H1 (cell line): Measurements from ENCODE around the gene TXN2. TPM values are rescaled to one million over a fixed set of nuclear protein-coding genes. Genes with fewer than 3 reads are reported as not detected.

Source experiments
- CTCF ChIA-PET: fragments of 300-600 bp; sonication (Branson Sonifier 250); formaldehyde crosslinking; loops from one replicate; lab custom pipeline; 2021; ENCODE audit not compliant: partially characterized antibody; lab: Charles Lee
- POLR2A ChIA-PET: fragments of 300-600 bp; sonication (Branson Sonifier 250); formaldehyde crosslinking; loops from one replicate; lab custom pipeline; 2021; ENCODE audit warnings: inconsistent platforms; ENCODE audit not compliant: partially characterized antibody; lab: Charles Lee
- DNase-seq, 2 experiments: peaks; one replicate each; pipeline versions ENCODE4 v3.0.0 to v3.0.0-alpha.2; 2010 to 2022; ENCODE audit warnings: low spot score in 2 of 2, low read depth in 1 of 2, mixed read lengths in 1 of 2
- FAIRE-seq: peaks from 2 replicates; lab custom pipeline; 2011; peaks lifted over from hg19 to GRCh38; lab: Jason Lieb, UNC
- H2AFZ ChIP-seq: 2 replicates; pipeline ENCODE4 v1.8.1; 2012; ENCODE audit warnings: low read length, inconsistent platforms
- H2AK5ac ChIP-seq: 2 replicates; pipeline ENCODE4 v1.6.1; 2013; ENCODE audit warnings: low read depth, low read length
- H2BK120ac ChIP-seq: replicated peaks from 2 replicates; pipeline ENCODE3; 2013; ENCODE audit warnings: low read depth, low read length, inconsistent platforms
- H2BK12ac ChIP-seq: 2 replicates; pipeline ENCODE4 v1.6.1; 2013; ENCODE audit warnings: low read depth, low read length
- H2BK15ac ChIP-seq: 2 replicates; pipeline ENCODE4 v1.6.1; 2013; ENCODE audit warnings: low read length
- H2BK20ac ChIP-seq: 2 replicates; pipeline ENCODE4 v1.6.1; 2013; ENCODE audit warnings: low read length
- H2BK5ac ChIP-seq: 2 replicates; pipeline ENCODE4 v1.6.1; 2013; ENCODE audit warnings: low read depth, low read length
- H3K14ac ChIP-seq: 2 replicates; pipeline ENCODE4 v1.6.1; 2013; ENCODE audit warnings: inconsistent platforms; ENCODE audit not compliant: insufficient read length
- H3K18ac ChIP-seq: 2 replicates; pipeline ENCODE4 v1.6.1; 2013; ENCODE audit warnings: low read length; ENCODE audit errors: extremely low read depth
- H3K23ac ChIP-seq: 2 replicates; pipeline ENCODE4 v1.6.1; 2013; ENCODE audit warnings: inconsistent platforms; ENCODE audit not compliant: insufficient read length
- H3K23me2 ChIP-seq: 2 replicates; pipeline ENCODE4 v1.6.1; 2013; ENCODE audit warnings: low read depth, low read length
- H3K27ac ChIP-seq: 2 replicates; pipeline ENCODE4 v1.6.1; 2011; ENCODE audit warnings: low read depth, low read length, inconsistent platforms
- H3K27me3 ChIP-seq, 4 experiments: replicated peaks in 1 of 4; 1 replicate in 1 of 4; 2 replicates in 3 of 4; pipeline versions ENCODE4 v1.6.1 to v1.8.1; 2011 to 2013; ENCODE audit warnings: low read length in 3 of 4, mild to moderate bottlenecking in 3 of 4, inconsistent platforms in 2 of 4, mixed read lengths in 2 of 4, moderate library complexity in 1 of 4; ENCODE audit not compliant: control insufficient read depth in 3 of 4, insufficient read depth in 3 of 4; ENCODE audit errors: extremely low read depth in 1 of 4
- H3K36me3 ChIP-seq, 4 experiments: 2 replicates each; pipeline versions ENCODE4 v1.6.1 to v1.8.1; 2011 to 2013; ENCODE audit warnings: mild to moderate bottlenecking in 4 of 4, low read length in 3 of 4, moderate library complexity in 2 of 4, control low read depth in 1 of 4, inconsistent platforms in 1 of 4; ENCODE audit not compliant: insufficient read depth in 4 of 4, control insufficient read depth in 2 of 4
- H3K4ac ChIP-seq: replicated peaks from 2 replicates; pipeline ENCODE3; 2013; ENCODE audit warnings: low read length, low read depth, mixed read lengths, inconsistent platforms; ENCODE audit not compliant: insufficient read length
- H3K4me1 ChIP-seq, 4 experiments: replicated peaks in 1 of 4; 1 replicate in 1 of 4; 2 replicates in 3 of 4; pipeline versions ENCODE4 v1.6.1 to v1.8.1; 2011 to 2013; ENCODE audit warnings: low read length in 3 of 4, inconsistent platforms in 2 of 4, mixed read lengths in 1 of 4; ENCODE audit not compliant: insufficient read depth in 4 of 4, control insufficient read depth in 3 of 4
- H3K4me2 ChIP-seq, 2 experiments: 2 replicates each; pipeline versions ENCODE4 v1.6.1 to v1.8.1; 2011 to 2013; ENCODE audit warnings: low read depth in 2 of 2, low read length in 2 of 2, control low read depth in 1 of 2, inconsistent platforms in 1 of 2, mild to moderate bottlenecking in 1 of 2; ENCODE audit not compliant: insufficient read depth in 1 of 2
- H3K4me3 ChIP-seq, 4 experiments: fragments of 200-600, 300-600 bp in 1 of 4; sonication (generic), shearing (Covaris generic), sonication (Bioruptor Twin) in 1 of 4; 2 replicates each; pipeline versions ENCODE4 v1.5.1 to v1.8.1; 2011 to 2016; ENCODE audit warnings: low read length in 4 of 4, low read depth in 3 of 4, control low read depth in 2 of 4, inconsistent platforms in 2 of 4, mild to moderate bottlenecking in 2 of 4, mixed read lengths in 1 of 4, moderate library complexity in 1 of 4; ENCODE audit not compliant: insufficient read depth in 2 of 4; ENCODE audit errors: extremely low read depth in 1 of 4
- H3K56ac ChIP-seq: replicated peaks from 2 replicates; pipeline ENCODE3; 2013; ENCODE audit warnings: low read depth, mild to moderate bottlenecking, mixed read lengths, low read length, inconsistent platforms; ENCODE audit not compliant: insufficient read length
- H3K79me1 ChIP-seq: 2 replicates; pipeline ENCODE4 v1.6.1; 2013; ENCODE audit warnings: low read depth, low read length, control low read depth
- H3K79me2 ChIP-seq, 2 experiments: 2 replicates each; pipeline versions ENCODE4 v1.6.1 to v1.8.1; 2012 to 2013; ENCODE audit warnings: low read length in 2 of 2, mild to moderate bottlenecking in 2 of 2, inconsistent platforms in 1 of 2; ENCODE audit not compliant: insufficient read depth in 2 of 2, control insufficient read depth in 1 of 2
- H3K9ac ChIP-seq, 4 experiments: replicated peaks in 1 of 4; 1 replicate in 1 of 4; 2 replicates in 3 of 4; pipeline versions ENCODE4 v1.6.1 to v1.8.1; 2011 to 2013; ENCODE audit warnings: low read depth in 3 of 4, low read length in 3 of 4, control low read depth in 2 of 4, mild to moderate bottlenecking in 2 of 4, moderate library complexity in 2 of 4, inconsistent platforms in 1 of 4; ENCODE audit errors: extremely low read depth in 1 of 4
- H3K9me3 ChIP-seq, 2 experiments: 2 replicates each; pipeline versions ENCODE4 v1.6.1 to v1.8.1; 2012 to 2013; ENCODE audit warnings: mild to moderate bottlenecking in 2 of 2, moderate library complexity in 2 of 2, control low read depth in 1 of 2, inconsistent platforms in 1 of 2, low read depth in 1 of 2, low read length in 1 of 2, mixed read lengths in 1 of 2; ENCODE audit not compliant: insufficient read depth in 2 of 2
- H4K20me1 ChIP-seq, 2 experiments: replicated peaks in 1 of 2; 2 replicates each; pipeline versions ENCODE3 to v1.8.1; 2011 to 2013; ENCODE audit warnings: inconsistent platforms in 2 of 2, low read length in 2 of 2, mild to moderate bottlenecking in 1 of 2; ENCODE audit not compliant: insufficient read depth in 2 of 2, control insufficient read depth in 1 of 2
- H4K5ac ChIP-seq: 2 replicates; pipeline ENCODE4 v1.6.1; 2013; ENCODE audit warnings: low read length, low read depth, mixed read lengths, inconsistent platforms; ENCODE audit not compliant: insufficient read length
- H4K8ac ChIP-seq: 2 replicates; pipeline ENCODE4 v1.8.0; 2013; ENCODE audit warnings: mild to moderate bottlenecking, moderate library complexity, low read length, inconsistent platforms; ENCODE audit not compliant: insufficient read depth; ENCODE audit errors: extremely low read depth
- H4K91ac ChIP-seq: replicated peaks from 2 replicates; pipeline ENCODE3; 2013; ENCODE audit warnings: low read length, mixed read lengths, inconsistent platforms; ENCODE audit not compliant: insufficient read length
- CEBPB ChIP-seq: IDR thresholded peaks from 2 replicates; pipeline ENCODE4 v1.6.1; 2012; ENCODE audit warnings: low read depth, low read length
- CTBP2 ChIP-seq: IDR thresholded peaks from 2 replicates; pipeline ENCODE4 v1.7.0; 2011; ENCODE audit warnings: borderline replicate concordance, mild to moderate bottlenecking, moderate library complexity, mixed read lengths, low read length; ENCODE audit not compliant: insufficient read depth, insufficient read length
- EGR1 ChIP-seq: IDR thresholded peaks from 2 replicates; pipeline ENCODE4 v1.6.1; 2011; ENCODE audit warnings: low read depth, low read length, borderline replicate concordance
- POU5F1 ChIP-seq: IDR thresholded peaks from 2 replicates; pipeline ENCODE4 v1.6.1; 2011; ENCODE audit warnings: low read depth, mild to moderate bottlenecking, low read length, moderate library complexity
- RAD21 ChIP-seq, 2 experiments: IDR thresholded peaks in 1 of 2; conservative IDR thresholded peaks in 1 of 2; 2 replicates each; pipeline ENCODE4 v1.6.1; 2011; ENCODE audit warnings: low read depth in 2 of 2, low read length in 2 of 2, improper control_type of control experiment in 1 of 2, inconsistent platforms in 1 of 2, mild to moderate bottlenecking in 1 of 2, moderate library complexity in 1 of 2
- SP4 ChIP-seq: IDR thresholded peaks from 2 replicates; pipeline ENCODE4 v1.6.1; 2012; ENCODE audit warnings: low read length, inconsistent platforms
- SRF ChIP-seq: IDR thresholded peaks from 2 replicates; pipeline ENCODE4 v1.6.1; 2011; ENCODE audit warnings: mild to moderate bottlenecking, low read depth, low read length, moderate library complexity
- SUZ12 ChIP-seq: fragments of 200-600 bp; sonication (generic); IDR thresholded peaks from 2 replicates; pipeline ENCODE4 v1.6.1; 2012; ENCODE audit warnings: mild to moderate bottlenecking, inconsistent platforms, low read length, moderate library complexity, mixed read lengths
- TAF1 ChIP-seq: IDR thresholded peaks from 2 replicates; pipeline ENCODE4 v1.6.1; 2011; ENCODE audit warnings: mild to moderate bottlenecking, low read depth, low read length
- TAF7 ChIP-seq: optimal IDR thresholded peaks from 2 replicates; pipeline ENCODE3; 2011; ENCODE audit warnings: low read depth, mild to moderate bottlenecking, inconsistent platforms, low read length, moderate library complexity, borderline replicate concordance
- TBP ChIP-seq: IDR thresholded peaks from 2 replicates; pipeline ENCODE4 v1.6.1; 2011; ENCODE audit warnings: low read depth, low read length, improper control_type of control experiment
- YY1 ChIP-seq: IDR thresholded peaks from 2 replicates; pipeline ENCODE4 v1.6.1; 2011; ENCODE audit warnings: low read depth, mild to moderate bottlenecking, low read length
- ZNF274 ChIP-seq: IDR thresholded peaks from 2 replicates; pipeline ENCODE4 v1.7.0; 2012; ENCODE audit warnings: low read length, borderline replicate concordance; ENCODE audit errors: extremely low read depth
- WGBS, 2 experiments: shearing (Covaris generic) in 1 of 2; methylation state at CpG; one replicate each; pipeline versions ENCODE4 v1.1.6 to v1.1.7; 2013 to 2015; ENCODE audit warnings: low lambda C conversion rate in 2 of 2, mixed read lengths in 2 of 2, inconsistent platforms in 1 of 2, low coverage in 1 of 2, missing lambda C conversion rate in 1 of 2; ENCODE audit not compliant: insufficient replicate concordance in 2 of 2, insufficient coverage in 1 of 2, insufficient read length in 1 of 2; ENCODE audit errors: extremely low coverage in 1 of 2, missing lambda C conversion rate in 1 of 2; 5-methylcytosine and 5-hydroxymethylcytosine counted together
- polyA plus RNA-seq, 7 experiments: library from polyadenylated mRNA; depleted of rRNA in 3 of 7; stranded (reverse) in 5 of 7; unstranded in 2 of 7; fragments of >200 nt in 5 of 7; fragments of 200-250 nt in 2 of 7; gene quantifications; 1 replicate in 5 of 7; 2 replicates in 1 of 7; 4 replicates in 1 of 7; pipeline versions ENCODE4 v1.2.1 to v1.2.3, GENCODE V29; 2011 to 2013; ENCODE audit warnings: missing spikeins in 2 of 7, mixed read lengths in 2 of 7
- total RNA-seq: library from RNA; stranded (reverse); fragmentation: NEBNext Ultra II Directional; extraction: Animal tissue kit (Norgen Biotek cat#: 25700); gene quantifications from 2 replicates; pipeline ENCODE4 v1.2.1, GENCODE V29; 2021
- TF ChIP-seq, protein P1 (sequence below): IDR thresholded peaks from 2 replicates; pipeline ENCODE4 v1.6.1; 2012; ENCODE audit warnings: inconsistent platforms

Gene TXN2
- total and polyA plus RNA-seq, 2 of the 8 experiments (the other 6 are each of a cell fraction or from before 2014, with no cell fraction given), result 47.5 to 116 TPM

GRCh38 chr22:36492109-36492508, 10.7 kb upstream of the TXN2 start:
- Histone ChIP-seq H3K4me2 (no peak overlapping the region), H3K4me3 (no peak overlapping the region), H3K79me1 (no peaks in the 10 kb centered on the region), H2BK15ac (no peak overlapping the region), H3K27me3 (no peaks in the 10 kb centered on the region; a peak in 1 of 7 replicates), H3K23ac (no peak overlapping the region), H3K18ac (no peak overlapping the region), H2BK5ac (no peak overlapping the region), H4K91ac (no peak overlapping the region), H2BK12ac (no peak overlapping the region), H3K14ac (no peak overlapping the region), H4K8ac (no peak overlapping the region), H3K23me2 (no peaks in the 10 kb centered on the region), H2AK5ac (no peak overlapping the region), H2BK20ac (no peak overlapping the region), H3K9me3 (no peaks in the 10 kb centered on the region), H3K79me2 (no peaks in the 10 kb centered on the region), H3K36me3 (peaks cover 6 to 27% (median 8%) of the 10 kb centered on the region in 4 experiments; a peak in 5 of 8 replicates), H3K27ac (no peak overlapping the region), H3K9ac (no peak overlapping the region), H4K20me1 (no peaks in the 10 kb centered on the region), H4K5ac (no peak overlapping the region), H3K4me1 (no peaks in the 10 kb centered on the region), H3K56ac (no peak overlapping the region), H2BK120ac (no peak overlapping the region), H2AFZ (no peak overlapping the region), H3K4ac (no peak overlapping the region)
- WGBS, 2 experiments, result 93% methylated on average over 5 of the region's 5 CpGs; no CpG with 5 or more reads in 1 of the 2 experiments
- ChIA-PET CTCF (interaction anchor here (1.3 to 1.9 kb wide), 4 partner anchors 10 to 231 kb away, joined by 4 to 5 read pairs (median 4); no protein-coding TSS in a partner anchor), POLR2A (interaction anchor here (1.1 to 2.3 kb wide), 3 partner anchors 9 to 26 kb away, joined by 3 to 9 read pairs (median 3); partner anchors contain the start of gene TXN2)
- DNase-seq (no peak), FAIRE-seq (no peak)
- TF ChIP-seq TBP (no peak), CTBP2 (no peak), TAF1 (no peak), POU5F1 (no peak), ZNF274 (no peak), SP4 (no peak), TAF7 (no peak), SUZ12 (no peak), CEBPB (no peak), YY1 (no peak), EGR1 (no peak), SRF (no peak), RAD21 (IDR thresholded peaks at IDR 0.05 in 1 of 2, conservative IDR thresholded peaks at IDR 0.05 in 1 of 2; ENCODE audit: low read depth in 2 of 2, low read length in 2 of 2) (no peak)
- TF ChIP-seq, protein P1, sequence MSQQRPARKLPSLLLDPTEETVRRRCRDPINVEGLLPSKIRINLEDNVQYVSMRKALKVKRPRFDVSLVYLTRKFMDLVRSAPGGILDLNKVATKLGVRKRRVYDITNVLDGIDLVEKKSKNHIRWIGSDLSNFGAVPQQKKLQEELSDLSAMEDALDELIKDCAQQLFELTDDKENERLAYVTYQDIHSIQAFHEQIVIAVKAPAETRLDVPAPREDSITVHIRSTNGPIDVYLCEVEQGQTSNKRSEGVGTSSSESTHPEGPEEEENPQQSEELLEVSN, result no peak
